HFFc6 (cell line): ENCODE results near the gene IL23A. TPM values are rescaled to one million over a fixed set of nuclear protein-coding genes. Genes with fewer than 3 reads are reported as not detected.

Source experiments
- DNase-seq: peaks from one replicate; pipeline ENCODE4 v3.0.0-alpha.2; 2018
- H3K27ac Mint-ChIP-seq: 2 replicates; pipeline ENCODE4 v1.8.0; 2020; ENCODE audit warnings: mild to moderate bottlenecking, mixed read lengths
- H3K27me3 Mint-ChIP-seq: 2 replicates; pipeline ENCODE4 v1.8.0; 2021; ENCODE audit warnings: mild to moderate bottlenecking, moderate library complexity, mixed read lengths; ENCODE audit not compliant: insufficient read depth
- H3K36me3 Mint-ChIP-seq: 2 replicates; pipeline ENCODE4 v1.8.0; 2021; ENCODE audit warnings: low read depth, mixed read lengths
- H3K4me1 Mint-ChIP-seq: 2 replicates; pipeline ENCODE4 v1.8.0; 2020; ENCODE audit warnings: low read depth, mixed read lengths
- H3K4me3 Mint-ChIP-seq: 2 replicates; pipeline ENCODE4 v1.8.0; 2020; ENCODE audit warnings: mild to moderate bottlenecking, moderate library complexity, mixed read lengths
- H3K9me3 Mint-ChIP-seq: 2 replicates; pipeline ENCODE4 v1.8.0; 2020; ENCODE audit warnings: mild to moderate bottlenecking, mixed read lengths
- total RNA-seq, 6 experiments: library from RNA; stranded (reverse); fragmentation: NEBNext Ultra II Directional; extraction: Animal tissue kit (Norgen Biotek cat#: 25700); gene quantifications; 2 replicates in 1 of 6; 3 replicates in 5 of 6; pipeline ENCODE4 v1.2.3, GENCODE V29; 2021
- TF ChIP-seq, protein P1 (sequence below): fragments of 200-600 bp; sonication (generic); IDR thresholded peaks from 2 replicates; pipeline ENCODE4 v1.5.0; 2021; ENCODE audit warnings: antibody characterized with exemption, mild to moderate bottlenecking

Gene IL23A
- total RNA-seq, 6 experiments from 2014 or later = 0.38 TPM; not detected in 5

DNA sequence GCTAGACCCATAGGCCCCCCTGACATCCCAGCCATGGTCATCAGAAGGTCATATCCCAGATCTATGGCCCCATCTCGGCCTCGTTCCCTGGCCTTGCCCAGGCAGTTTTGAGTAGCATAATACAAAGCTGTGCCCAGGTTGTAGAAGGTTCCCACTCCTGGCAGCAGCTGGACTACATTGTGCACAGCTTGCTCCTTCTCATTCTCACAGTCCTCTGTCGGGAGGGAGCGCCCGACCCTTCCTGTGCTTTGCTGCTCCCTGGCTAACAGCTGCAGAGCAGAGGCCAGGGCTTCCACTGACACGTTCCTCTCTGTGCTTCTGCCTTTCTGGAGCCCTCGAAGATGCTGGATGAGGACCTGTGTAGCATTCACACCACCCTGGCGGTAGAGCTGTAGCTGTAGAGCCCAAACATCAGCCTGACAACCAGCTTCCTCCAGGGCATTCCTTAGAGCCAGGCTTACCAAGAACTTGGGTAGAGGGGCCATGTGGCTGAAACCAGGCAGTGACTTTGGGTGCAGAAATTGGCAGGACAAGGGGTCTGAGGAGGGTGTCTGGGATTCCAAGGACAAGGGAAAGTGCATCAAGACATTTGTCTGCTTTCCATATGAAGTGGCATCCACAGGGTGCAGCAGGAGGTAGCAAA lies 22.9 kb downstream of the IL23A start:
- no peaks in the 10 kb centered on the region for H3K36me3 Mint-ChIP-seq
- DNase-seq = no peak
- H3K4me3 Mint-ChIP-seq = peak overlapping the region; percentile 91
- H3K4me1 Mint-ChIP-seq = peaks cover 27% of the 10 kb centered on the region
- H3K27me3 Mint-ChIP-seq = no peaks in the 10 kb centered on the region; the same call in 1 of the 2 replicates
- TF ChIP-seq, protein P1, sequence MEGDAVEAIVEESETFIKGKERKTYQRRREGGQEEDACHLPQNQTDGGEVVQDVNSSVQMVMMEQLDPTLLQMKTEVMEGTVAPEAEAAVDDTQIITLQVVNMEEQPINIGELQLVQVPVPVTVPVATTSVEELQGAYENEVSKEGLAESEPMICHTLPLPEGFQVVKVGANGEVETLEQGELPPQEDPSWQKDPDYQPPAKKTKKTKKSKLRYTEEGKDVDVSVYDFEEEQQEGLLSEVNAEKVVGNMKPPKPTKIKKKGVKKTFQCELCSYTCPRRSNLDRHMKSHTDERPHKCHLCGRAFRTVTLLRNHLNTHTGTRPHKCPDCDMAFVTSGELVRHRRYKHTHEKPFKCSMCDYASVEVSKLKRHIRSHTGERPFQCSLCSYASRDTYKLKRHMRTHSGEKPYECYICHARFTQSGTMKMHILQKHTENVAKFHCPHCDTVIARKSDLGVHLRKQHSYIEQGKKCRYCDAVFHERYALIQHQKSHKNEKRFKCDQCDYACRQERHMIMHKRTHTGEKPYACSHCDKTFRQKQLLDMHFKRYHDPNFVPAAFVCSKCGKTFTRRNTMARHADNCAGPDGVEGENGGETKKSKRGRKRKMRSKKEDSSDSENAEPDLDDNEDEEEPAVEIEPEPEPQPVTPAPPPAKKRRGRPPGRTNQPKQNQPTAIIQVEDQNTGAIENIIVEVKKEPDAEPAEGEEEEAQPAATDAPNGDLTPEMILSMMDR = no peak
- no peaks in the 10 kb centered on the region for H3K9me3 Mint-ChIP-seq
- peak overlapping the region; percentile 96 for H3K27ac Mint-ChIP-seq

DNA sequence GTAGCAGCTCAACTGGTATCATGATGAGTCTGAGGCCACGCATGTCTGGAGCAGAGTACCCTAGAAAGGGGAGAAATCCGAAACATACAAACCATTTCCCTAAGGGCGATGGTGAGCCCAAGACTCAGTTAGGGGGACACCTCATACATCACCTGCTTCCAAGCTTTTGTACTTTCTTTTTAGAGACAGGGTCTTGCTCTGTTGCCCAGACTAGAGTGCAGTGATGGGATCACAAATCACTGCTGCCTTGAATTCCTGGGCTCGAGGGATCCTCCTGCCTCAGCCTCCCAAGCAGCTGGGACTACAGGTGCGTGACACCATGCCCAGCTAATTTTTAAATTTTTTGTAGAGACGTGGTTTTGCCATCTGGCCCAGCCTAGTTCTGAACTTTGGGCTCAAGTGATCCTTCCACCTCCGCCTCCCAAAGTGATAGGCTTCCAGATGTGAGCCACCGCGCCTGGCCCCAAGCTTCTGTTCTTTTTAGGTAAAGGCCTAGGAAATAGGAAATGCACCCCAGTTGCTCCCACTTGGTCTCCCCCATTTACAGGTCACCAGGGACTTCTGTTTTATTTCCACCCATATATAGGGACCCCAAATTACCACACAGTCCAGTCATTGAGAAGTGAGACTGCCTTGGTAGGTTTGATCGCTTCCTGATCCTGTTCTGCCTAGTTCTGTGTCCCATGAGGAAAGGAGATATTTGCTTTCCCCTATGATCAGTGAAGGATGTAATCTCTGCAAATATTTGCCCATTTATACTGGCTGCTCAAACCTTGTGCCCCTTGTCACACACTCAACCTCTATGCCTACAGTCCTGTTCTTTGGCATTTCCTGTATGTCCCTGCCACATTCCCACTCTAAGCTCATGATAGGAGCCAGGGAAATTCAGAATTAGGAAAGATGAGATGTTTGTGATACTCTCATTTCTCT lies 23.7 kb downstream of the IL23A start, which contains the start of gene APOF:
APOF (minus strand) TSS at position 728 of the 930 bp plus-strand sequence; CDS start at position 616, 112 bp downstream.
- Mint-ChIP-seq H3K4me1 (peaks cover 27% of the 10 kb centered on the region), H3K27me3 (no peaks in the 10 kb centered on the region; the same call in 1 of the 2 replicates), H3K36me3 (no peaks in the 10 kb centered on the region), H3K4me3 (peak within 1 kb of the TSS; percentile 91; the same call in 1 of the 2 replicates), H3K27ac (peak within 1 kb of the TSS; percentile 96; the same call in 1 of the 2 replicates), H3K9me3 (no peaks in the 10 kb centered on the region)
- no peak for DNase-seq
- TF ChIP-seq, protein P1 = no peak

DNA sequence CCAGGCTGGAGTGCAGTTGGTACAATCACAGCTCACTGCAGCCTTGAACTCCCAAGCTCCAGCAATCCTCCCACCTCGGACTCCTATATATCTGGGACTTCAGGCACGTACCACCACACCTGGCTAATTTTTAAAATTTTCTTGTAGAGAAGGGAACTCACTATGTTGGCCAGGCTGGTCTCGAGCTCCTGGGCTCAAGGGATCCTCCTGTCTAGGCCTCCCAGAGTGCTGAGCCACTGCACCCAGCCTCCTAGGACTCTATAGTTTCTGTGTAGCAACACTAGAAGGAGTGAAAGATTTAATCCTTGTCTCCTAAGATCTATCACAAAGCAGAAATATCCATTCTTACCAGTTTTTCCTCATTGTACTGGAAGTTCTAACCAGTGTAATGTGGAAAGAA lies 28.3 kb downstream of the IL23A start:
- no peaks in the 10 kb centered on the region for H3K36me3 Mint-ChIP-seq
- no peaks in the 10 kb centered on the region; the same call in 1 of the 2 replicates for H3K27me3 Mint-ChIP-seq
- no peaks in the 10 kb centered on the region for H3K4me1 Mint-ChIP-seq

DNA sequence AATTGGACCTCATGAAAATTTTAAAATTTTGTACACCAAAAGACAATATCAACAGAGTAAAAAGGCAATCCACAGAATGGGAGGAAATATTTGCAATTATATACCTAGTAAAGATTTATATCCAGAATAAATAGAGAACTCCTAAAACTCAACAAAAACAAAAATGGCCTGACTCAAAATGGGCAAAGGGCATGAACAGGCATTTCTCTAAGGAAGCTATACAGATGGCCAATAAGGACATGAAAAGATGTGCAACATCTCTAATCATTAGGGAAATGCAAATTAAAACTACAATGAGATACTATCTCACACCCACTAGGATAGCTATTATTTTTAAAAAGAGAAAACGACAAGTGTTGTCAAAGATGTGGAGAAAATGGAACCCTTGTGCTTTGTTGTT lies 34.8 kb downstream of the IL23A start:
- Mint-ChIP-seq H3K4me3 (no peak overlapping the region), H3K27ac (no peak overlapping the region), H3K4me1 (peaks cover 10% of the 10 kb centered on the region), H3K27me3 (peaks cover 8% of the 10 kb centered on the region), H3K36me3 (peaks cover 6% of the 10 kb centered on the region), H3K9me3 (peaks cover 9% of the 10 kb centered on the region)
- TF ChIP-seq, protein P1 = no peak
- DNase-seq = no peak

More for the DNA sequence above, 28.3 kb downstream of the IL23A start:
- DNase-seq = no peak
- H3K9me3 Mint-ChIP-seq = no peaks in the 10 kb centered on the region
- no peak overlapping the region for H3K27ac Mint-ChIP-seq
- TF ChIP-seq, protein P1 = no peak
- no peak overlapping the region for H3K4me3 Mint-ChIP-seq

DNA sequence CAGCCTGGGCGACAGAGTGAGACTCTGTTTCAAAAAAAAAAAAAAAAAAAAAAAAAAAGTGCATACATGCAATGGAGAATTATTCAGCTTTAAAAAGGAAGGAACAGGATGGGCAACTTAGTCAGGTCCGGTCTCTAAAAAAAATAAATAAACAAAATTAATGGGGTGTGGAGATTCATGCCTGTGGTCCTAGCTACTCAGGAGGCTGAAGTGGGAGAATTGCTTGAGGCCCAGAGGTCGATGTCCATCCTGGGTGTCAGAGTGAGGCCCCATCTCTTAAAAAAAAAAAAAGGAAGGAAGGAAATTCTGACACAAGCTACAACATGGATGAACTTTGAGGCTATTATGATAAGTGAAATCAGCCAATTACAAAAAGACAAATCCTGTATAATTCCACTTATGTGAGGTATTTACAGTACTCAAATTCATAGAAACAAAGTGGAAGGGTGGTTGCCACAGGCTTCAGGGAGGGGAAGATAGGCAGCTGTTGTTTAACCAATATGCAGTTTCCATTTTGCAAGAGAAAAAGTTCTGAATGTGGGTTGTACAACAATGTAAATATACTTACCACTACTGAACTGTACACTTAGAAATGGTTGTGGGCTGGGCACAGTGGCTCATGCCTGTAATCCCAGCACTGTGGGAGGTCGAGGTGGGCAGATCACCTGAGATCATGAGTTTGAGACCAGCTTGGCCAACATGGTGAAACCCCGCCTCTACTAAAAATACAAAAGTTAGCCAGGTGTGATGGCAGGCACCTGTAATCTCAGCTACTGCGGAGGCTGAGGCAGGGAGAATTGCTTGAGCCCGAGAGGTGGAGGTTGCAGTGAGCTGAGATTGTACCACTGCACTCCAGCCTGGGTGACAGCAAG lies 36.3 kb downstream of the IL23A start:
- TF ChIP-seq, protein P1 = no peak
- H3K36me3 Mint-ChIP-seq = peaks cover 6% of the 10 kb centered on the region
- H3K27ac Mint-ChIP-seq = no peak overlapping the region
- peaks cover 9% of the 10 kb centered on the region for H3K9me3 Mint-ChIP-seq
- peaks cover 10% of the 10 kb centered on the region for H3K4me1 Mint-ChIP-seq
- DNase-seq = no peak
- H3K27me3 Mint-ChIP-seq = peaks cover 8% of the 10 kb centered on the region
- H3K4me3 Mint-ChIP-seq = no peak overlapping the region
